H1 (cell line): ENCODE measurements around the gene PNO1. TPM values are rescaled to one million over a fixed set of nuclear protein-coding genes. Genes with fewer than 3 reads are reported as not detected.

ENCODE experiments used
- ATF2 ChIP-seq: IDR thresholded peaks from 2 replicates; pipeline ENCODE4 v1.6.1; 2012; ENCODE audit warnings: low read length, inconsistent platforms
- CBX5 ChIP-seq: fragments of 300-800, 300-1000 bp; sonication (generic); IDR thresholded peaks from 2 replicates; pipeline ENCODE4 v1.7.1; 2016; ENCODE audit warnings: antibody characterized with exemption, low read length, low read depth
- CREB1 ChIP-seq: IDR thresholded peaks from 2 replicates; pipeline ENCODE4 v1.6.1; 2012; ENCODE audit warnings: inconsistent platforms
- CTBP2 ChIP-seq: IDR thresholded peaks from 2 replicates; pipeline ENCODE4 v1.7.0; 2011; ENCODE audit warnings: borderline replicate concordance, mild to moderate bottlenecking, moderate library complexity, mixed read lengths, low read length; ENCODE audit not compliant: insufficient read depth, insufficient read length
- EP300 ChIP-seq, 2 experiments: IDR thresholded peaks; 1 replicate in 1 of 2; 2 replicates in 1 of 2; pipeline ENCODE4 v1.6.1; 2011 to 2012; ENCODE audit warnings: low read depth in 2 of 2, low read length in 2 of 2, mild to moderate bottlenecking in 2 of 2, borderline replicate concordance in 1 of 2, inconsistent platforms in 1 of 2, moderate library complexity in 1 of 2
- EZH2 ChIP-seq: fragments of 200-600 bp; sonication (generic); IDR thresholded peaks from 2 replicates; pipeline ENCODE4 v1.7.1; 2012; ENCODE audit warnings: low read depth, mild to moderate bottlenecking, moderate library complexity, low read length, inconsistent platforms; ENCODE audit not compliant: severe bottlenecking
- HDAC6 ChIP-seq: IDR thresholded peaks from one replicate; pipeline ENCODE4 v1.7.1; 2012; ENCODE audit warnings: low read depth, mild to moderate bottlenecking, inconsistent platforms, low read length, moderate library complexity
- KDM1A ChIP-seq: fragments of 200-600, 300-600 bp; sonication (generic); IDR thresholded peaks from 2 replicates; pipeline ENCODE4 v1.7.1; 2016; ENCODE audit warnings: mild to moderate bottlenecking, low read length, borderline replicate concordance
- KDM4A ChIP-seq: IDR thresholded peaks from one replicate; pipeline ENCODE4 v1.7.1; 2012; ENCODE audit warnings: low read depth, mild to moderate bottlenecking, moderate library complexity, low read length, inconsistent platforms; ENCODE audit not compliant: severe bottlenecking
- KDM5A ChIP-seq: fragments of 200-600 bp; IDR thresholded peaks from 2 replicates; pipeline ENCODE4 v1.7.1; 2012; ENCODE audit warnings: mild to moderate bottlenecking, low read length, inconsistent platforms, mixed read lengths
- MAX ChIP-seq: IDR thresholded peaks from 2 replicates; pipeline ENCODE4 v1.6.1; 2012; ENCODE audit warnings: inconsistent platforms
- NANOG ChIP-seq: IDR thresholded peaks from 2 replicates; pipeline ENCODE4 v1.6.1; 2011; ENCODE audit warnings: low read length, low read depth, mild to moderate bottlenecking, inconsistent platforms; ENCODE audit not compliant: insufficient read depth, poor library complexity, severe bottlenecking
- NRF1 ChIP-seq: IDR thresholded peaks from 2 replicates; pipeline ENCODE4 v1.6.1; 2011; ENCODE audit warnings: mild to moderate bottlenecking, low read depth, low read length, improper control_type of control experiment
- POLR2AphosphoS5 ChIP-seq: IDR thresholded peaks from 2 replicates; pipeline ENCODE4 v1.6.1; 2011; ENCODE audit warnings: low read depth, low read length
- POU5F1 ChIP-seq: IDR thresholded peaks from 2 replicates; pipeline ENCODE4 v1.6.1; 2011; ENCODE audit warnings: low read depth, mild to moderate bottlenecking, low read length, moderate library complexity
- RXRA ChIP-seq: IDR thresholded peaks from 2 replicates; pipeline ENCODE4 v1.6.1; 2011; ENCODE audit warnings: low read depth, mild to moderate bottlenecking, low read length, moderate library complexity; ENCODE audit not compliant: insufficient read depth
- SAP30 ChIP-seq: fragments of 300-600 bp; sonication (generic); IDR thresholded peaks from 2 replicates; pipeline ENCODE4 v1.7.1; 2012; ENCODE audit warnings: low read length, moderate library complexity, mild to moderate bottlenecking, inconsistent platforms; ENCODE audit not compliant: insufficient read depth, insufficient replicate concordance
- SIRT6 ChIP-seq: IDR thresholded peaks from one replicate; pipeline ENCODE4 v1.7.1; 2012; ENCODE audit warnings: low read length, inconsistent platforms
- SP1 ChIP-seq: IDR thresholded peaks from 2 replicates; pipeline ENCODE4 v1.6.1; 2011; ENCODE audit warnings: low read depth, low read length
- SRF ChIP-seq: IDR thresholded peaks from 2 replicates; pipeline ENCODE4 v1.6.1; 2011; ENCODE audit warnings: mild to moderate bottlenecking, low read depth, low read length, moderate library complexity
- TAF1 ChIP-seq: IDR thresholded peaks from 2 replicates; pipeline ENCODE4 v1.6.1; 2011; ENCODE audit warnings: mild to moderate bottlenecking, low read depth, low read length
- TCF12 ChIP-seq: IDR thresholded peaks from 2 replicates; pipeline ENCODE4 v1.6.1; 2011; ENCODE audit warnings: low read depth, mild to moderate bottlenecking, low read length
- polyA plus RNA-seq, 7 experiments: library from polyadenylated mRNA; depleted of rRNA in 3 of 7; stranded (reverse) in 5 of 7; unstranded in 2 of 7; fragments of >200 nt in 5 of 7; fragments of 200-250 nt in 2 of 7; gene quantifications; 1 replicate in 5 of 7; 2 replicates in 1 of 7; 4 replicates in 1 of 7; pipeline versions ENCODE4 v1.2.1 to v1.2.3, GENCODE V29; 2011 to 2013; ENCODE audit warnings: missing spikeins in 2 of 7, mixed read lengths in 2 of 7
- total RNA-seq: library from RNA; stranded (reverse); fragmentation: NEBNext Ultra II Directional; extraction: Animal tissue kit (Norgen Biotek cat#: 25700); gene quantifications from 2 replicates; pipeline ENCODE4 v1.2.1, GENCODE V29; 2021

PNO1 gene
- total and polyA plus RNA-seq, 2 of the 8 experiments (the other 6 are each of a cell fraction or from before 2014, with no cell fraction given), result 18.6 to 33.2 TPM

GRCh38 chr2:68157402-68158133 lies at the start of gene PNO1 (continued):
- no peak for TF ChIP-seq NANOG
- TF ChIP-seq TAF1, result peak; percentile 81
- TF ChIP-seq POLR2AphosphoS5, result peak; percentile 61
- no peak for TF ChIP-seq SRF
- no peak for TF ChIP-seq CTBP2
- TF ChIP-seq TCF12, result no peak
- TF ChIP-seq NRF1, result peak; percentile 54
- no peak for TF ChIP-seq HDAC6
- TF ChIP-seq ATF2, result peak; percentile 25; the same call in 1 of the 2 replicates
- no peak for TF ChIP-seq EZH2
- TF ChIP-seq KDM4A, result peak; percentile 40
- no peak for TF ChIP-seq RXRA
- TF ChIP-seq SP1, result peak; percentile 61; the same call in 1 of the 2 replicates
- no peak for TF ChIP-seq SIRT6
- no peak for TF ChIP-seq KDM5A
- peak; percentile 90 for TF ChIP-seq CREB1
- no peak for TF ChIP-seq KDM1A
- peak; percentile 95 for TF ChIP-seq MAX
- TF ChIP-seq CBX5, result no peak
- 0 out of 3 replicates have a peak, but pooled peaks of 1 of the 2 experiments have one; percentile 3 for TF ChIP-seq EP300 (IDR thresholded peaks at IDR 0.05; ENCODE audit: borderline replicate concordance in 1 of 2, low read depth in 2 of 2, low read length in 2 of 2)
- TF ChIP-seq SAP30, result peak; percentile 87
- no peak for TF ChIP-seq POU5F1
